ENCODE data around the gene PTCH1. TPM values are rescaled to one million over a fixed set of nuclear protein-coding genes. Genes with fewer than 3 reads are reported as not detected.

The PTCH1 gene
- total and polyA plus RNA-seq, 8 donors, result 19.7 to 104 (median 84.1) TPM

- no peak overlapping the region for H3K27ac ChIP-seq
- ATAC-seq, result no peak
- H3K4me1 ChIP-seq, result no peaks in the 10 kb centered on the region
- peaks cover 0 to 33% of the 10 kb centered on the region in 2 donors for H3K36me3 ChIP-seq
- intact Hi-C loops (cut with DNase I), result no loop called here
- TF ChIP-seq CTCF (IDR thresholded peaks at IDR 0.05), result no peak
- no peaks in the 10 kb centered on the region for H3K9me3 ChIP-seq
- H3K27me3 ChIP-seq, result no peaks in the 10 kb centered on the region
- no peak overlapping the region for H3K4me3 ChIP-seq
- no peak for DNase-seq
Observed at GRCh38 chr9:95451065-95451426, 65.7 kb downstream of the PTCH1 start.

- H3K4me1 ChIP-seq, result no peaks in the 10 kb centered on the region
- ATAC-seq (no peak), DNase-seq (no peak)
- intact Hi-C loops (cut with DNase I), result no loop called here
- peaks cover 0 to 33% of the 10 kb centered on the region in 2 donors for H3K36me3 ChIP-seq
- no peak overlapping the region for H3K4me3 ChIP-seq
- no peak overlapping the region for H3K27ac ChIP-seq
- no peak for TF ChIP-seq CTCF (IDR thresholded peaks at IDR 0.05)
- H3K27me3 ChIP-seq, result no peaks in the 10 kb centered on the region
- no peaks in the 10 kb centered on the region for H3K9me3 ChIP-seq
Observed at GRCh38 chr9:95450171-95451064, 66.4 kb downstream of the PTCH1 start.

- TF ChIP-seq CTCF (IDR thresholded peaks at IDR 0.05), result no peak
- Histone ChIP-seq H3K4me3 (no peak overlapping the region), H3K36me3 (peaks cover 0 to 35% of the 10 kb centered on the region in 2 donors), H3K27me3 (no peaks in the 10 kb centered on the region), H3K27ac (no peak overlapping the region), H3K9me3 (no peaks in the 10 kb centered on the region), H3K4me1 (no peaks in the 10 kb centered on the region)
- ATAC-seq (no peak), DNase-seq (no peak)
- intact Hi-C loops (cut with DNase I), result no loop called here
Observed at GRCh38 chr9:95449016-95449415, 67.8 kb downstream of the PTCH1 start.

GRCh38 chr9:95447660-95448420, 68.9 kb downstream of the PTCH1 start:
- Histone ChIP-seq H3K27me3 (no peaks in the 10 kb centered on the region), H3K27ac (no peak overlapping the region), H3K36me3 (peaks cover 0 to 28% of the 10 kb centered on the region in 2 donors), H3K9me3 (no peaks in the 10 kb centered on the region), H3K4me1 (no peaks in the 10 kb centered on the region), H3K4me3 (no peak overlapping the region)
- ATAC-seq (no peak), DNase-seq (no peak)
- TF ChIP-seq CTCF (IDR thresholded peaks at IDR 0.05), result no peak
- intact Hi-C loops (cut with DNase I), result no loop called here

GRCh38 chr9:95446984-95447383, 69.8 kb downstream of the PTCH1 start:
- ATAC-seq, result no peak
- H3K27ac ChIP-seq, result no peak overlapping the region
- no peak for DNase-seq

More at GRCh38 chr9:95446984-95447383, 69.8 kb downstream of the PTCH1 start:
- Histone ChIP-seq H3K36me3 (peaks cover 0 to 28% of the 10 kb centered on the region in 2 donors), H3K9me3 (no peaks in the 10 kb centered on the region), H3K4me3 (no peak overlapping the region), H3K27me3 (no peaks in the 10 kb centered on the region), H3K4me1 (no peaks in the 10 kb centered on the region)
- TF ChIP-seq CTCF (IDR thresholded peaks at IDR 0.05), result no peak
- intact Hi-C loops (cut with DNase I), result no loop called here
